H1 (cell line): ENCODE measurements around the gene BMF. TPM values are rescaled to one million over a fixed set of nuclear protein-coding genes. Genes with fewer than 3 reads are reported as not detected.

Source experiments
- CTCF ChIA-PET: fragments of 300-600 bp; sonication (Branson Sonifier 250); formaldehyde crosslinking; loops from one replicate; lab custom pipeline; 2021; ENCODE audit not compliant: partially characterized antibody; lab: Charles Lee
- POLR2A ChIA-PET: fragments of 300-600 bp; sonication (Branson Sonifier 250); formaldehyde crosslinking; loops from one replicate; lab custom pipeline; 2021; ENCODE audit warnings: inconsistent platforms; ENCODE audit not compliant: partially characterized antibody; lab: Charles Lee
- DNase-seq, 2 experiments: peaks; one replicate each; pipeline versions ENCODE4 v3.0.0 to v3.0.0-alpha.2; 2010 to 2022; ENCODE audit warnings: low spot score in 2 of 2, low read depth in 1 of 2, mixed read lengths in 1 of 2
- FAIRE-seq: peaks from 2 replicates; lab custom pipeline; 2011; peaks lifted over from hg19 to GRCh38; lab: Jason Lieb, UNC
- H2AFZ ChIP-seq: 2 replicates; pipeline ENCODE4 v1.8.1; 2012; ENCODE audit warnings: low read length, inconsistent platforms
- H2AK5ac ChIP-seq: 2 replicates; pipeline ENCODE4 v1.6.1; 2013; ENCODE audit warnings: low read depth, low read length
- H2BK120ac ChIP-seq: replicated peaks from 2 replicates; pipeline ENCODE3; 2013; ENCODE audit warnings: low read depth, low read length, inconsistent platforms
- H2BK12ac ChIP-seq: 2 replicates; pipeline ENCODE4 v1.6.1; 2013; ENCODE audit warnings: low read depth, low read length
- H2BK15ac ChIP-seq: 2 replicates; pipeline ENCODE4 v1.6.1; 2013; ENCODE audit warnings: low read length
- H2BK20ac ChIP-seq: 2 replicates; pipeline ENCODE4 v1.6.1; 2013; ENCODE audit warnings: low read length
- H2BK5ac ChIP-seq: 2 replicates; pipeline ENCODE4 v1.6.1; 2013; ENCODE audit warnings: low read depth, low read length
- H3K14ac ChIP-seq: 2 replicates; pipeline ENCODE4 v1.6.1; 2013; ENCODE audit warnings: inconsistent platforms; ENCODE audit not compliant: insufficient read length
- H3K18ac ChIP-seq: 2 replicates; pipeline ENCODE4 v1.6.1; 2013; ENCODE audit warnings: low read length; ENCODE audit errors: extremely low read depth
- H3K23ac ChIP-seq: 2 replicates; pipeline ENCODE4 v1.6.1; 2013; ENCODE audit warnings: inconsistent platforms; ENCODE audit not compliant: insufficient read length
- H3K23me2 ChIP-seq: 2 replicates; pipeline ENCODE4 v1.6.1; 2013; ENCODE audit warnings: low read depth, low read length
- H3K27ac ChIP-seq: 2 replicates; pipeline ENCODE4 v1.6.1; 2011; ENCODE audit warnings: low read depth, low read length, inconsistent platforms
- H3K27me3 ChIP-seq, 4 experiments: replicated peaks in 1 of 4; 1 replicate in 1 of 4; 2 replicates in 3 of 4; pipeline versions ENCODE4 v1.6.1 to v1.8.1; 2011 to 2013; ENCODE audit warnings: low read length in 3 of 4, mild to moderate bottlenecking in 3 of 4, inconsistent platforms in 2 of 4, mixed read lengths in 2 of 4, moderate library complexity in 1 of 4; ENCODE audit not compliant: control insufficient read depth in 3 of 4, insufficient read depth in 3 of 4; ENCODE audit errors: extremely low read depth in 1 of 4
- H3K36me3 ChIP-seq, 4 experiments: 2 replicates each; pipeline versions ENCODE4 v1.6.1 to v1.8.1; 2011 to 2013; ENCODE audit warnings: mild to moderate bottlenecking in 4 of 4, low read length in 3 of 4, moderate library complexity in 2 of 4, control low read depth in 1 of 4, inconsistent platforms in 1 of 4; ENCODE audit not compliant: insufficient read depth in 4 of 4, control insufficient read depth in 2 of 4
- H3K4ac ChIP-seq: replicated peaks from 2 replicates; pipeline ENCODE3; 2013; ENCODE audit warnings: low read length, low read depth, mixed read lengths, inconsistent platforms; ENCODE audit not compliant: insufficient read length
- H3K4me1 ChIP-seq, 4 experiments: replicated peaks in 1 of 4; 1 replicate in 1 of 4; 2 replicates in 3 of 4; pipeline versions ENCODE4 v1.6.1 to v1.8.1; 2011 to 2013; ENCODE audit warnings: low read length in 3 of 4, inconsistent platforms in 2 of 4, mixed read lengths in 1 of 4; ENCODE audit not compliant: insufficient read depth in 4 of 4, control insufficient read depth in 3 of 4
- H3K4me2 ChIP-seq, 2 experiments: 2 replicates each; pipeline versions ENCODE4 v1.6.1 to v1.8.1; 2011 to 2013; ENCODE audit warnings: low read depth in 2 of 2, low read length in 2 of 2, control low read depth in 1 of 2, inconsistent platforms in 1 of 2, mild to moderate bottlenecking in 1 of 2; ENCODE audit not compliant: insufficient read depth in 1 of 2
- H3K4me3 ChIP-seq, 4 experiments: fragments of 200-600, 300-600 bp in 1 of 4; sonication (generic), shearing (Covaris generic), sonication (Bioruptor Twin) in 1 of 4; 2 replicates each; pipeline versions ENCODE4 v1.5.1 to v1.8.1; 2011 to 2016; ENCODE audit warnings: low read length in 4 of 4, low read depth in 3 of 4, control low read depth in 2 of 4, inconsistent platforms in 2 of 4, mild to moderate bottlenecking in 2 of 4, mixed read lengths in 1 of 4, moderate library complexity in 1 of 4; ENCODE audit not compliant: insufficient read depth in 2 of 4; ENCODE audit errors: extremely low read depth in 1 of 4
- H3K56ac ChIP-seq: replicated peaks from 2 replicates; pipeline ENCODE3; 2013; ENCODE audit warnings: low read depth, mild to moderate bottlenecking, mixed read lengths, low read length, inconsistent platforms; ENCODE audit not compliant: insufficient read length
- H3K79me1 ChIP-seq: 2 replicates; pipeline ENCODE4 v1.6.1; 2013; ENCODE audit warnings: low read depth, low read length, control low read depth
- H3K79me2 ChIP-seq, 2 experiments: 2 replicates each; pipeline versions ENCODE4 v1.6.1 to v1.8.1; 2012 to 2013; ENCODE audit warnings: low read length in 2 of 2, mild to moderate bottlenecking in 2 of 2, inconsistent platforms in 1 of 2; ENCODE audit not compliant: insufficient read depth in 2 of 2, control insufficient read depth in 1 of 2
- H3K9ac ChIP-seq, 4 experiments: replicated peaks in 1 of 4; 1 replicate in 1 of 4; 2 replicates in 3 of 4; pipeline versions ENCODE4 v1.6.1 to v1.8.1; 2011 to 2013; ENCODE audit warnings: low read depth in 3 of 4, low read length in 3 of 4, control low read depth in 2 of 4, mild to moderate bottlenecking in 2 of 4, moderate library complexity in 2 of 4, inconsistent platforms in 1 of 4; ENCODE audit errors: extremely low read depth in 1 of 4
- H3K9me3 ChIP-seq, 2 experiments: 2 replicates each; pipeline versions ENCODE4 v1.6.1 to v1.8.1; 2012 to 2013; ENCODE audit warnings: mild to moderate bottlenecking in 2 of 2, moderate library complexity in 2 of 2, control low read depth in 1 of 2, inconsistent platforms in 1 of 2, low read depth in 1 of 2, low read length in 1 of 2, mixed read lengths in 1 of 2; ENCODE audit not compliant: insufficient read depth in 2 of 2
- H4K20me1 ChIP-seq, 2 experiments: replicated peaks in 1 of 2; 2 replicates each; pipeline versions ENCODE3 to v1.8.1; 2011 to 2013; ENCODE audit warnings: inconsistent platforms in 2 of 2, low read length in 2 of 2, mild to moderate bottlenecking in 1 of 2; ENCODE audit not compliant: insufficient read depth in 2 of 2, control insufficient read depth in 1 of 2
- H4K5ac ChIP-seq: 2 replicates; pipeline ENCODE4 v1.6.1; 2013; ENCODE audit warnings: low read length, low read depth, mixed read lengths, inconsistent platforms; ENCODE audit not compliant: insufficient read length
- H4K8ac ChIP-seq: 2 replicates; pipeline ENCODE4 v1.8.0; 2013; ENCODE audit warnings: mild to moderate bottlenecking, moderate library complexity, low read length, inconsistent platforms; ENCODE audit not compliant: insufficient read depth; ENCODE audit errors: extremely low read depth
- H4K91ac ChIP-seq: replicated peaks from 2 replicates; pipeline ENCODE3; 2013; ENCODE audit warnings: low read length, mixed read lengths, inconsistent platforms; ENCODE audit not compliant: insufficient read length
- ATF3 ChIP-seq: IDR thresholded peaks from 2 replicates; pipeline ENCODE4 v1.6.1; 2011; ENCODE audit warnings: low read depth, mild to moderate bottlenecking, low read length; ENCODE audit not compliant: insufficient read depth
- CBX8 ChIP-seq: fragments of 300-800, 300-1000 bp; sonication (generic); IDR thresholded peaks from 2 replicates; pipeline ENCODE4 v1.7.1; 2016; ENCODE audit warnings: low read depth, low read length, borderline replicate concordance
- EP300 ChIP-seq, 2 experiments: IDR thresholded peaks; 1 replicate in 1 of 2; 2 replicates in 1 of 2; pipeline ENCODE4 v1.6.1; 2011 to 2012; ENCODE audit warnings: low read depth in 2 of 2, low read length in 2 of 2, mild to moderate bottlenecking in 2 of 2, borderline replicate concordance in 1 of 2, inconsistent platforms in 1 of 2, moderate library complexity in 1 of 2
- KDM1A ChIP-seq: fragments of 200-600, 300-600 bp; sonication (generic); IDR thresholded peaks from 2 replicates; pipeline ENCODE4 v1.7.1; 2016; ENCODE audit warnings: mild to moderate bottlenecking, low read length, borderline replicate concordance
- KDM5A ChIP-seq: fragments of 200-600 bp; IDR thresholded peaks from 2 replicates; pipeline ENCODE4 v1.7.1; 2012; ENCODE audit warnings: mild to moderate bottlenecking, low read length, inconsistent platforms, mixed read lengths
- NRF1 ChIP-seq: IDR thresholded peaks from 2 replicates; pipeline ENCODE4 v1.6.1; 2011; ENCODE audit warnings: mild to moderate bottlenecking, low read depth, low read length, improper control_type of control experiment
- POLR2A ChIP-seq, 2 experiments: IDR thresholded peaks; 1 replicate in 1 of 2; 2 replicates in 1 of 2; pipeline ENCODE4 v1.6.1; 2011; ENCODE audit warnings: low read depth in 2 of 2, low read length in 2 of 2, mild to moderate bottlenecking in 2 of 2; ENCODE audit errors: control extremely low read depth in 1 of 2
- RAD21 ChIP-seq, 2 experiments: IDR thresholded peaks in 1 of 2; conservative IDR thresholded peaks in 1 of 2; 2 replicates each; pipeline ENCODE4 v1.6.1; 2011; ENCODE audit warnings: low read depth in 2 of 2, low read length in 2 of 2, improper control_type of control experiment in 1 of 2, inconsistent platforms in 1 of 2, mild to moderate bottlenecking in 1 of 2, moderate library complexity in 1 of 2
- SIX5 ChIP-seq: IDR thresholded peaks from 2 replicates; pipeline ENCODE4 v1.6.1; 2011; ENCODE audit warnings: mild to moderate bottlenecking, low read depth, low read length
- SUZ12 ChIP-seq: fragments of 200-600 bp; sonication (generic); IDR thresholded peaks from 2 replicates; pipeline ENCODE4 v1.6.1; 2012; ENCODE audit warnings: mild to moderate bottlenecking, inconsistent platforms, low read length, moderate library complexity, mixed read lengths
- TEAD4 ChIP-seq: IDR thresholded peaks from 2 replicates; pipeline ENCODE4 v1.6.1; 2012; ENCODE audit warnings: low read depth, low read length, inconsistent platforms, mixed read lengths
- USF2 ChIP-seq: IDR thresholded peaks from 2 replicates; pipeline ENCODE4 v1.6.1; 2011; ENCODE audit warnings: low read length, improper control_type of control experiment
- WGBS, 2 experiments: shearing (Covaris generic) in 1 of 2; methylation state at CpG; one replicate each; pipeline versions ENCODE4 v1.1.6 to v1.1.7; 2013 to 2015; ENCODE audit warnings: low lambda C conversion rate in 2 of 2, mixed read lengths in 2 of 2, inconsistent platforms in 1 of 2, low coverage in 1 of 2, missing lambda C conversion rate in 1 of 2; ENCODE audit not compliant: insufficient replicate concordance in 2 of 2, insufficient coverage in 1 of 2, insufficient read length in 1 of 2; ENCODE audit errors: extremely low coverage in 1 of 2, missing lambda C conversion rate in 1 of 2; 5-methylcytosine and 5-hydroxymethylcytosine counted together
- polyA plus RNA-seq, 7 experiments: library from polyadenylated mRNA; depleted of rRNA in 3 of 7; stranded (reverse) in 5 of 7; unstranded in 2 of 7; fragments of >200 nt in 5 of 7; fragments of 200-250 nt in 2 of 7; gene quantifications; 1 replicate in 5 of 7; 2 replicates in 1 of 7; 4 replicates in 1 of 7; pipeline versions ENCODE4 v1.2.1 to v1.2.3, GENCODE V29; 2011 to 2013; ENCODE audit warnings: missing spikeins in 2 of 7, mixed read lengths in 2 of 7
- total RNA-seq: library from RNA; stranded (reverse); fragmentation: NEBNext Ultra II Directional; extraction: Animal tissue kit (Norgen Biotek cat#: 25700); gene quantifications from 2 replicates; pipeline ENCODE4 v1.2.1, GENCODE V29; 2021

BMF gene
- total and polyA plus RNA-seq, 2 of the 8 experiments (the other 6 are each of a cell fraction or from before 2014, with no cell fraction given): 21.2 to 24.2 TPM

GRCh38 chr15:40052604-40053003 is 56.1 kb downstream of the BMF start:
- Histone ChIP-seq H2BK15ac (no peak overlapping the region), H3K27me3 (no peaks in the 10 kb centered on the region), H3K79me1 (no peaks in the 10 kb centered on the region), H3K9ac (no peak overlapping the region; a peak in 1 of 7 replicates), H3K56ac (no peak overlapping the region), H3K9me3 (no peaks in the 10 kb centered on the region), H2BK120ac (no peak overlapping the region), H3K4me3 (no peak overlapping the region), H3K23ac (no peak overlapping the region), H2BK5ac (no peak overlapping the region), H4K5ac (no peak overlapping the region), H4K91ac (no peak overlapping the region), H4K20me1 (peaks cover 0 to 4% of the 10 kb centered on the region in 2 experiments), H3K27ac (no peak overlapping the region), H3K14ac (no peak overlapping the region), H4K8ac (no peak overlapping the region), H2BK20ac (no peak overlapping the region), H3K79me2 (no peaks in the 10 kb centered on the region), H3K23me2 (peaks cover 6% of the 10 kb centered on the region; the same call in 1 of the 2 replicates), H3K4me2 (no peak overlapping the region), H3K18ac (no peak overlapping the region), H3K36me3 (no peaks in the 10 kb centered on the region), H3K4ac (no peak overlapping the region), H2AK5ac (peak overlapping the region; percentile 11; the same call in 1 of the 2 replicates), H3K4me1 (peaks cover 3 to 13% (median 6%) of the 10 kb centered on the region in 4 experiments), H2AFZ (no peak overlapping the region), H2BK12ac (no peak overlapping the region)
- FAIRE-seq: no peak
- ChIA-PET POLR2A (interaction anchor here (1.0 to 2.5 kb wide), 8 partner anchors 12 to 233 kb away, joined by 3 to 10 read pairs (median 4); partner anchors contain the start of gene BMF), CTCF (interaction anchor here (0.7 to 5.7 kb wide), 22 partner anchors 8 to 258 kb away, joined by 3 to 99 read pairs (median 5); partner anchors contain the start of gene BMF)
- DNase-seq: no peak
- WGBS, 2 experiments: 95% methylated on average over 6 of the region's 6 CpGs; no CpG with 5 or more reads in 1 of the 2 experiments
- TF ChIP-seq SIX5 (no peak), KDM5A (no peak), NRF1 (no peak), SUZ12 (no peak), ATF3 (no peak), CBX8 (no peak), POLR2A (IDR thresholded peaks at IDR 0.05; ENCODE audit: control extremely low read depth in 1 of 2, low read depth in 2 of 2, low read length in 2 of 2) (no peak), USF2 (no peak), KDM1A (no peak), TEAD4 (no peak), EP300 (IDR thresholded peaks at IDR 0.05; ENCODE audit: borderline replicate concordance in 1 of 2, low read depth in 2 of 2, low read length in 2 of 2) (no peak), RAD21 (IDR thresholded peaks at IDR 0.05 in 1 of 2, conservative IDR thresholded peaks at IDR 0.05 in 1 of 2; ENCODE audit: low read depth in 2 of 2, low read length in 2 of 2) (no peak)
